Measurements from ENCODE around the gene SLC20A1. TPM values are rescaled to one million over a fixed set of nuclear protein-coding genes. Genes with fewer than 3 reads are reported as not detected.
"Not testable (repeated sequence)": the region's sequence is repeated elsewhere in the genome, so short reads cannot be mapped to it uniquely, and the experiment has no call there.

The SLC20A1 gene
- total RNA-seq, 2 experiments from 2014 or later, result 52.7 to 52.8 TPM

DNA sequence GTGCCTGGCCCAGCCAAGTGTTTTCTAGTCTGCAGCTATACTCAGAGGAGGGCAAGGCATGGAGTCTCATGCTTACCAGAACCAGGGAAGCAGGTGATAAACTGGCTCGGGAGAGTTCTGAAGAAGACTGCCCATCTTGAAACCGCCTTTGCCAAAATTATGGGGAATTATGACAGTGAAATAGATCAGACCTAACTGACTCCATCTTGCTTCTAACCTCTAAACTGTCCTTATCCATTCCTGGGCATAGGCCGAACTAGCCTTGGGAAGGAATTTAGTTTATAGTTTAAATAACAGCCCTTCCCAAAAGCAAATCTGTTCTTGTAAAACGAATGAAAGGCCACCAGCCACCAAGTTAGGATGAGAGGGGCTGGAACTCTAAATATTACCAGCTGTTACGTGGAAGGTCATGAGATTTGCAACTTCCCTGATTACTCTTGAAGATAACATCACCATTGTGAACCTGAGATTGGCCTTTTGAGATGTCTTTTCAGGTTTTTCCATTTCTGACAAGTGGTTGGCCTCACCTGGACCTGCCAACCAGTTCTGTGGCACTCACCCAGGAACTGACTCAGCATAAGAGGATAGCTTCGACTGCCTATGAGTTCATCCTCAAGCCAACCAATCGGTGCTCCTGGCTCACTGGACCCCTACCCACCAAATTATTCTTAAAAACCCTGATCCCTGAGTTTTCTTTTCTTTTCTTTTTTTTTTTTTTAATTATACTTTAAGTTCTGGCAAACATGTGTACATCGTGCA, 37.9 kb upstream of the SLC20A1 start:
- no peak overlapping the region for H3K4me3 Mint-ChIP-seq
- intact Hi-C loops (cut with micrococcal nuclease), result no loop called here
- H3K27ac Mint-ChIP-seq, result no peak overlapping the region
- POLR2A ChIA-PET, result no interaction called here
- H3K36me3 Mint-ChIP-seq (ENCODE audit: low read depth), result no peaks in the 10 kb centered on the region
- ATAC-seq (no peak), DNase-seq (no peak)
- TF ChIP-seq, protein P1, sequence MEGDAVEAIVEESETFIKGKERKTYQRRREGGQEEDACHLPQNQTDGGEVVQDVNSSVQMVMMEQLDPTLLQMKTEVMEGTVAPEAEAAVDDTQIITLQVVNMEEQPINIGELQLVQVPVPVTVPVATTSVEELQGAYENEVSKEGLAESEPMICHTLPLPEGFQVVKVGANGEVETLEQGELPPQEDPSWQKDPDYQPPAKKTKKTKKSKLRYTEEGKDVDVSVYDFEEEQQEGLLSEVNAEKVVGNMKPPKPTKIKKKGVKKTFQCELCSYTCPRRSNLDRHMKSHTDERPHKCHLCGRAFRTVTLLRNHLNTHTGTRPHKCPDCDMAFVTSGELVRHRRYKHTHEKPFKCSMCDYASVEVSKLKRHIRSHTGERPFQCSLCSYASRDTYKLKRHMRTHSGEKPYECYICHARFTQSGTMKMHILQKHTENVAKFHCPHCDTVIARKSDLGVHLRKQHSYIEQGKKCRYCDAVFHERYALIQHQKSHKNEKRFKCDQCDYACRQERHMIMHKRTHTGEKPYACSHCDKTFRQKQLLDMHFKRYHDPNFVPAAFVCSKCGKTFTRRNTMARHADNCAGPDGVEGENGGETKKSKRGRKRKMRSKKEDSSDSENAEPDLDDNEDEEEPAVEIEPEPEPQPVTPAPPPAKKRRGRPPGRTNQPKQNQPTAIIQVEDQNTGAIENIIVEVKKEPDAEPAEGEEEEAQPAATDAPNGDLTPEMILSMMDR (IDR thresholded peaks at IDR 0.05), result no peak
- CTCF ChIA-PET, result interaction anchor here (0.9 to 16.3 kb wide), 2 partner anchors 18 to 121 kb away, joined by 3 to 202 read pairs; no protein-coding TSS in a partner anchor
- no peaks in the 10 kb centered on the region for H3K4me1 Mint-ChIP-seq (ENCODE audit: low read depth)
- H3K9me3 Mint-ChIP-seq, result no peaks in the 10 kb centered on the region
- peaks cover 2% of the 10 kb centered on the region for H3K27me3 Mint-ChIP-seq

- H3K27ac Mint-ChIP-seq; POLR2A ChIA-PET; DNase-seq; H3K9me3 Mint-ChIP-seq; H3K36me3 Mint-ChIP-seq (ENCODE audit: low read depth); intact Hi-C loops (cut with micrococcal nuclease); H3K27me3 Mint-ChIP-seq; H3K4me1 Mint-ChIP-seq (ENCODE audit: low read depth); ATAC-seq; H3K4me3 Mint-ChIP-seq: not testable (repeated sequence)
- CTCF ChIA-PET, result interaction anchor here (1.1 kb wide), 1 partner anchor 9 kb away, joined by 4 read pairs; no protein-coding TSS in a partner anchor
These were observed 36.4 kb upstream of the SLC20A1 start for GRCh38 chr2:112609320-112609719.

GRCh38 chr2:112612283-112612682, 33.5 kb upstream of the SLC20A1 start:
- DNase-seq; H3K27ac Mint-ChIP-seq; H3K4me1 Mint-ChIP-seq (ENCODE audit: low read depth); H3K36me3 Mint-ChIP-seq (ENCODE audit: low read depth); H3K27me3 Mint-ChIP-seq; H3K9me3 Mint-ChIP-seq; ATAC-seq; POLR2A ChIA-PET; intact Hi-C loops (cut with micrococcal nuclease); H3K4me3 Mint-ChIP-seq: not testable (repeated sequence)
- CTCF ChIA-PET, result interaction anchor here (1.7 to 2.2 kb wide), 3 partner anchors 12 to 114 kb away, joined by 4 to 6 read pairs (median 4); no protein-coding TSS in a partner anchor

- Mint-ChIP-seq H3K4me3 (no peak overlapping the region), H3K4me1 (ENCODE audit: low read depth) (no peaks in the 10 kb centered on the region), H3K27ac (no peak overlapping the region), H3K9me3 (no peaks in the 10 kb centered on the region), H3K36me3 (ENCODE audit: low read depth) (no peaks in the 10 kb centered on the region), H3K27me3 (peaks cover 2% of the 10 kb centered on the region)
- ATAC-seq, result no peak
- ChIA-PET POLR2A (interaction anchor here (0.7 kb wide), 1 partner anchor 14 kb away, joined by 3 read pairs; no protein-coding TSS in a partner anchor), CTCF (interaction anchor here (0.7 to 1.3 kb wide), 2 partner anchors 112 to 135 kb away, joined by 3 to 4 read pairs; no protein-coding TSS in a partner anchor)
- intact Hi-C loops (cut with micrococcal nuclease), result no loop called here
- no peak for DNase-seq
- TF ChIP-seq, protein P1 (IDR thresholded peaks at IDR 0.05), result no peak
These were observed 31.4 kb upstream of the SLC20A1 start for GRCh38 chr2:112614201-112614840.

- DNase-seq (no peak), ATAC-seq (no peak)
- H3K27ac Mint-ChIP-seq, result no peak overlapping the region
- peaks cover 2% of the 10 kb centered on the region for H3K27me3 Mint-ChIP-seq
- CTCF ChIA-PET, result interaction anchor here (1.3 kb wide), 1 partner anchor 134 kb away, joined by 3 read pairs; no protein-coding TSS in a partner anchor
- TF ChIP-seq, protein P1 (IDR thresholded peaks at IDR 0.05), result no peak
- no peaks in the 10 kb centered on the region for H3K9me3 Mint-ChIP-seq
- POLR2A ChIA-PET, result interaction anchor here (0.7 kb wide), 1 partner anchor 15 kb away, joined by 3 read pairs; no protein-coding TSS in a partner anchor
- no peaks in the 10 kb centered on the region for H3K4me1 Mint-ChIP-seq (ENCODE audit: low read depth)
- no peaks in the 10 kb centered on the region for H3K36me3 Mint-ChIP-seq (ENCODE audit: low read depth)
- intact Hi-C loops (cut with micrococcal nuclease), result no loop called here
- no peak overlapping the region for H3K4me3 Mint-ChIP-seq
These were observed 30.7 kb upstream of the SLC20A1 start for GRCh38 chr2:112615051-112615450.

GRCh38 chr2:112615798-112616197, 29.9 kb upstream of the SLC20A1 start:
- POLR2A ChIA-PET; H3K27me3 Mint-ChIP-seq; ATAC-seq; DNase-seq; intact Hi-C loops (cut with micrococcal nuclease); H3K36me3 Mint-ChIP-seq (ENCODE audit: low read depth); H3K4me1 Mint-ChIP-seq (ENCODE audit: low read depth); H3K4me3 Mint-ChIP-seq; CTCF ChIA-PET; H3K9me3 Mint-ChIP-seq; H3K27ac Mint-ChIP-seq: not testable (repeated sequence)
